ENCODE results near the gene PBX1. TPM values are rescaled to one million over a fixed set of nuclear protein-coding genes. Genes with fewer than 3 reads are reported as not detected.

PBX1 gene
- total RNA-seq, 1 donor from 2014 or later = 257 TPM

- peaks cover 60% of the 10 kb centered on the region for H3K36me3 Mint-ChIP-seq
- no peak for DNase-seq (ENCODE audit: extremely low spot score, unreplicated experiment)
- no peaks in the 10 kb centered on the region for H3K27me3 Mint-ChIP-seq
- H3K4me3 Mint-ChIP-seq = peak overlapping the region; percentile 75
- TF ChIP-seq CTCF (conservative IDR thresholded peaks at IDR 0.05) = no peak
- H3K9me3 Mint-ChIP-seq = no peaks in the 10 kb centered on the region
- peaks cover 90% of the 10 kb centered on the region for H3K4me1 Mint-ChIP-seq (ENCODE audit: unreplicated experiment)
- peak overlapping the region; percentile 95 for H3K27ac Mint-ChIP-seq
These were observed 77.1 kb downstream of the PBX1 start for GRCh38 chr1:164635803-164636731.

GRCh38 chr1:164636757-164637156, 77.8 kb downstream of the PBX1 start:
- H3K4me1 Mint-ChIP-seq (ENCODE audit: unreplicated experiment) = peaks cover 84% of the 10 kb centered on the region
- H3K27ac Mint-ChIP-seq = peak overlapping the region; percentile 95
- peak overlapping the region; percentile 68 for H3K4me3 Mint-ChIP-seq
- DNase-seq (ENCODE audit: extremely low spot score, unreplicated experiment) = no peak
- TF ChIP-seq CTCF (conservative IDR thresholded peaks at IDR 0.05) = no peak
- peaks cover 62% of the 10 kb centered on the region for H3K36me3 Mint-ChIP-seq
- no peaks in the 10 kb centered on the region for H3K9me3 Mint-ChIP-seq
- H3K27me3 Mint-ChIP-seq = no peaks in the 10 kb centered on the region

- Mint-ChIP-seq H3K9me3 (no peaks in the 10 kb centered on the region), H3K4me3 (peak overlapping the region; percentile 68), H3K4me1 (ENCODE audit: unreplicated experiment) (peaks cover 80% of the 10 kb centered on the region), H3K27me3 (no peaks in the 10 kb centered on the region), H3K27ac (peak overlapping the region; percentile 95), H3K36me3 (peaks cover 63% of the 10 kb centered on the region)
- no peak for TF ChIP-seq CTCF (conservative IDR thresholded peaks at IDR 0.05)
- DNase-seq (ENCODE audit: extremely low spot score, unreplicated experiment) = no peak
These were observed 78.7 kb downstream of the PBX1 start for GRCh38 chr1:164637461-164638375.

- peak overlapping the region; percentile 48 for H3K4me3 Mint-ChIP-seq
- no peaks in the 10 kb centered on the region for H3K27me3 Mint-ChIP-seq
- no peaks in the 10 kb centered on the region for H3K9me3 Mint-ChIP-seq
- peak; percentile 41 for TF ChIP-seq CTCF (conservative IDR thresholded peaks at IDR 0.05)
- H3K27ac Mint-ChIP-seq = peak overlapping the region; percentile 95
- DNase-seq (ENCODE audit: extremely low spot score, unreplicated experiment) = no peak
- H3K4me1 Mint-ChIP-seq (ENCODE audit: unreplicated experiment) = peaks cover 79% of the 10 kb centered on the region
- peaks cover 65% of the 10 kb centered on the region for H3K36me3 Mint-ChIP-seq
These were observed 79.7 kb downstream of the PBX1 start for GRCh38 chr1:164638492-164639202.

- H3K36me3 Mint-ChIP-seq = peaks cover 70% of the 10 kb centered on the region
- H3K4me1 Mint-ChIP-seq (ENCODE audit: unreplicated experiment) = peaks cover 79% of the 10 kb centered on the region
- no peaks in the 10 kb centered on the region for H3K9me3 Mint-ChIP-seq
- no peaks in the 10 kb centered on the region for H3K27me3 Mint-ChIP-seq
- H3K27ac Mint-ChIP-seq = peak overlapping the region; percentile 95
- no peak for DNase-seq (ENCODE audit: extremely low spot score, unreplicated experiment)
- H3K4me3 Mint-ChIP-seq = peak overlapping the region; percentile 74
- no peak for TF ChIP-seq CTCF (conservative IDR thresholded peaks at IDR 0.05)
These were observed 81.8 kb downstream of the PBX1 start for GRCh38 chr1:164640686-164641352.
